ENCODE results near the gene SMARCD2.
"Not testable (repeated sequence)": the region's sequence is repeated elsewhere in the genome, so short reads cannot be mapped to it uniquely, and the experiment has no call there.

- TF ChIP-seq POLR2A (IDR thresholded peaks at IDR 0.05; ENCODE audit: low read length); GATA1 (IDR thresholded peaks at IDR 0.05; ENCODE audit: low read depth, low read length): not testable (repeated sequence)
Measured at GRCh38 chr17:63881337-63881736, 38.9 kb upstream of the SMARCD2 start.

Measured in erythroblast (primary cell).